Measurements from ENCODE around the gene COL11A2.

The COL11A2 gene

DNA sequence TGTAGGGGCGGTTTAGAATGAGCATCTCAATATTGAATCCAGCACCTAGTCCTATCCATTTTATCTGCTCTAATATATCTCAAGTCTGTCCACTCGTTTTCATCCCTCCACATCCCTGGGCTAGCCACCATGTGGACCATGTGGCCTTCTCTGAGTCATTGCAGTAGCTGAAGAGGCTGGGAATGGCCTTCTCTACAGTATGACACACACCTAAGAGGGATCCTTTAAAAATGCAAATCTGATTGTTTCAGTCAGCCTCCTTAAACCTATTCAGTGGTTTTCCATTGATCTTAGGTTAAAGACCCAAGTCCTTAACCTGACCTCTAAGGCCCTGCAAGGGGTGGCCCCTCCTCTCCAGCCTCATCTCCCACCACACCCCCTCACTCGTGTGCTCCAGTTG is 25.4 kb upstream of the COL11A2 start:
- H3K4me3 ChIP-seq (ENCODE audit: low read length), result no peak overlapping the region
- no peak for TF ChIP-seq CTCF (IDR thresholded peaks at IDR 0.05; ENCODE audit: insufficient read depth, low read depth, low read length, missing control alignments)
- DNase-seq (ENCODE audit: low read depth), result peak; percentile 67

DNA sequence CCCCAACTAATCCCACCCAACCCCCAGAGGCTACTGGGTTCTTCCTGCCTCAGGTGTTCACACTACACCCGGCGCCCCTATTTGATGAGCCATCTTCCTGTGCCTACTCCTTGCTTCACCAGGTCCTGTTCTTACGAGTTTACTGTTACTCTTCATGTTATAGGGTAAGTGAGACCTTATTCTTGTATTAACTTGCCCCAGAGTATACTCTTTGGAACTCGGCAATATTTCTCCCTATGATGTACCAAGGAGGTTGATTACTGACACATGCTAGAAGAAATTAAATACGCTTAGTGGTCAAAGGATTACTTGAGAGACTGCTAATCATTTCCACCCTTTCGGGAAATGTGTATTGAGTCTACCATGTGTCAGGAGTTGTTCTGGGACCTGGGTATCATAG is 25.0 kb upstream of the COL11A2 start:
- H3K4me3 ChIP-seq (ENCODE audit: low read length), result no peak overlapping the region
- no peak for TF ChIP-seq CTCF (IDR thresholded peaks at IDR 0.05; ENCODE audit: insufficient read depth, low read depth, low read length, missing control alignments)
- DNase-seq (ENCODE audit: low read depth), result peak; percentile 85

GRCh38 chr6:33216117-33216649 is 23.9 kb upstream of the COL11A2 start:
- TF ChIP-seq CTCF (IDR thresholded peaks at IDR 0.05; ENCODE audit: insufficient read depth, low read depth, low read length, missing control alignments), result no peak
- DNase-seq (ENCODE audit: low read depth), result no peak
- no peak overlapping the region for H3K4me3 ChIP-seq (ENCODE audit: low read length)

- DNase-seq (ENCODE audit: low read depth), result no peak
Measured at GRCh38 chr6:33215271-33216116, 23.2 kb upstream of the COL11A2 start.

DNA sequence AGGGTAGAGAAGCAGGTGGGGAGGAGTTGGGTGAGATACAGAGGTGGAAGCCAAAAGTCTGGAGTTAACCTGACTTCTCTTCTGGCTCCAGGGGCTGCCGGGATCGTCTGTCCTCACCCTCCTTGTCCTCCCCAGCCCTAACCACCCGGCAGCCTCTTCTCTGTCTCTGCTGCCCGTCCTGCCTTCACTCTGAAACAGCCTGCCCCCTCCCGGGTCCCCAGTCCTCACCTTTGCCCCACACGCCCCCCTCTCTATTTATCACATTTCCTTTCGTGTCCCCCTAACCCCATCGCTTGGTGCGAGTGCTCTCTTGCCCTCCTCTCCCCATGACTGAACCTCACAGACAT is 21.7 kb upstream of the COL11A2 start:
- DNase-seq (ENCODE audit: low read depth), result no peak
- peak overlapping the region; percentile 58 for H3K4me3 ChIP-seq (ENCODE audit: low read length)
- TF ChIP-seq CTCF (IDR thresholded peaks at IDR 0.05; ENCODE audit: insufficient read depth, low read depth, low read length, missing control alignments), result no peak

More at GRCh38 chr6:33215271-33216116, 23.2 kb upstream of the COL11A2 start:
- TF ChIP-seq CTCF (IDR thresholded peaks at IDR 0.05; ENCODE audit: insufficient read depth, low read depth, low read length, missing control alignments), result no peak
- no peak overlapping the region for H3K4me3 ChIP-seq (ENCODE audit: low read length)

GRCh38 chr6:33213166-33213988 is 21.1 kb upstream of the COL11A2 start:
- DNase-seq (ENCODE audit: low read depth), result no peak
- H3K4me3 ChIP-seq (ENCODE audit: low read length), result peak overlapping the region; percentile 58
- TF ChIP-seq CTCF (IDR thresholded peaks at IDR 0.05; ENCODE audit: insufficient read depth, low read depth, low read length, missing control alignments), result no peak
